GM19395 (cell line): ENCODE measurements around the gene ABLIM3.

ENCODE experiments used
- ATAC-seq: cut with Tn5 transposase; IDR thresholded peaks from one replicate; pipeline ENCODE4 v1.9.1; 2021; ENCODE audit warnings: mild to moderate bottlenecking, moderate library complexity; ENCODE audit not compliant: unreplicated experiment

ABLIM3 gene

DNA sequence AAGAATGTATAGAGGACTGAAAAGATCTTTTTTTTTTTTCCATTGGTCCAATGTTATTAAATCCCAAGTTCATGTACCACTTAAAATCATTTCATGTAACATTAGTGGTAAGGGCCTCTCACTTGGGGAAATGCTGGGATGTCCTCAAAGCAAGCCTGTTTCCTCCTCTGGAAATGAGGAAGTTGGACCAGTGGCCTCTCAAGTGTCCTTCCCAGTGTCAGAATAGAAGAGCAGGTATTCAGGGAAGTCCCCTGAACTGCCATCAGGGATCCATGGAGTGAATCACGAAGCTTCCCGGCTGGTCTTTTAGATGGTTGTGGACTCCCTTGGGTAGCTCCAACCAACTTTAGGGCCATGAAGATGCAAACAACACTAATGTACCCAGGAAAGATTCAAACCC, 75.2 kb downstream of the ABLIM3 start:
- no peak for ATAC-seq

DNA sequence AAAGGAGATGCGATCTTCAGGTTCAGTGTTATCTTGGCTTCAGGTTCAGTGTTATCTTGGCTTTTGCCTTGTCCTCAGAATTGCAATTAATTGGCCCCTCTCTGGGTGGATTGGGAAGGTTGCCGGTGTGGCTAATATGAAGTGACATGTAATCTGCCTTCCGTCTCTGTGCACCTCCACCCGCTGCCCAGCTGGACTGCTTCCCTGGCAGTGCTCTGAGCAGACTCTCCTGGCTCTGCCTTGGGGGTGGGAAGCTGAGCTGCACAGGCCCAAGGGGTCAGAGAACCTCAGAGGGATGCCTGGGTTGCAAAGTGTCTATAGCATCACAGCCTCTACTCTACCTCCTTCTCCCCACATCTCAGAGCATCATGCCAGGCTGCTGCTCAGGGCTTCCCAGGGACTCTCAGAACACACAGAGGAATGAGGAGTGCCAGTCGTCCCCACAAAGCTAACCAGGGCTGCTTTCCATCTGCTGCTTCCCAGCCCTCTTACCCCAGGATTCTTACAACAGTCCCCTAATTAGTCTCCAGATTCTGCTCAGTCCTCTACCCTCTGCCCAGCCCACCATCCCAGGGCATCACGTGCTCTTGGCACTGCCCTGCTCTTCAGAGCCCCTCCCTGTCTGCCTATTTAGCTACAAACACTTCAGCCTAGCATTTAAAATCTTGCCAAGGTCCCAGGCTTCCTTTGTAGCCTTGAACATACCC, 76.0 kb downstream of the ABLIM3 start:
- ATAC-seq, result no peak

DNA sequence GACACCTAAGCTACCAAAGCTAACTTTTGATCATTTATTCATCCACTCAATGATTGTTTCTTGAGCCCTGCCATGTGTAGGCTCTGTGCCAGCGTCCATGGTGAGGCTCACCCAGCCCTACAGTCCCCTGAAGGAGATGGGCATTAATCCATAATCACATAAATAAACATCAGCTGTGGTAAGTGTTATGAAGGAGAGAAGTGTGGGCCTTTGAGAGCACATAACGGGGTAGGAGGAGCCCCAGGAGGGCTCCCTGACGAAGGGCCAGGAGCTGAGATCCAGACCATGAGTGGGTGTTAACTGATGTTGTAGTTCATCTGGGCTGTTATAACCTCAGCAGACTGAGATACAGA, 76.5 kb downstream of the ABLIM3 start:
- ATAC-seq, result no peak

DNA sequence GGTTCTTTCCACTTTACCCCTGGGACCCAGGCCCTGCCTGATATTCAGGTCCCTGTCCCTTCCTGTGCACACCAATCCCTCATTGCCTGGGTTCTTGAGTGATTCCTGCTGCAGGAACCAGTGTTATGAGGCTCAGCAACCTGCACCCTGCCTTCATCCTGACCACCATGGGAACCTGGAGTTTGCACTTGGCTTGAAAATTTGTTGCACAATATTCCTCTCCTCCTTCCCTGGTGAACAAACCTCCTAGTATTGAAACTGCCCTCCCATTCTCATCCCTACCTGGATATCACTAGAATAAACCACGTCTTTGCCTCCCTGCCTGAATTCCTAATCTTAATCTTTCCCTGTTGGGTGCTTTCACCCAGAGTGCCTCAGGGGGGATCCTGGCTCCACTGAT, 78.3 kb downstream of the ABLIM3 start:
- no peak for ATAC-seq

DNA sequence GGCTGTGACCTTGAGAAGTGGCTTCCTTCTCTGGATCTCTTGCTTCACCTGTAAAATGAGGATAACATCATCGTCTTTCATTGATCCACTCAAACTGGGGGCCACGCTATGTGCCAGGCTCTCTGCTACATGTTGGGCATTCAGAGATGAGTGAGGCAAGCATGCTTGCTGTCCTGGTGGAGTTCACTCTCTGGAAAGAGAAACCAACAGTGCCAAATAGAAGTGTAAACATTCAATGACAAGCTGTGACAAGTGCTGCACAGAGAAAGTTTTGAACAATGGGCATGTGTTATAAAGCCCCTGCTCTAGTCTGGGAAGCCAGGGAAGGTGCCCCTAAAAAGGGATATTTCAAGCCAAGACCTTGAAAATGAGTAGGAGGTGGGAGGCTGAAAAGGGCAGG, 79.5 kb downstream of the ABLIM3 start:
- no peak for ATAC-seq

DNA sequence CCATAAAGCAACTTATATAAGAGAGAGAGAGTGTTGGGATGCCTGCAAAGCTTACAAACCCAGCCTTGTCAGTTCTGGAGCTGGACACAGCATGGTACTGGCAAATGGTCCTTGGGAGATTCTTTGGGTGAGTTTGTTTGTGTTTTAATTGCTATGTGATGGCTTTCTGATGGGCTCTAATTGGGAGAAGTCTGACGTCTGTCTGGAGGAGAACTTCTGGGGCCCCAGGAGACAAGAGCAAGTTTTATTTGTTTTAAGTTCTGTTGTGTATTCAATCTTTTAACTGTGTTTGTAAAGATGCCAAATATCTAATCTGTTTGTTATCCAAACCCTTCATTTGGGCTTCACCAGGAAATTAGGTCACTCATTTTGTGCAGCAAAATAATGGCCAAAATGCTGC, 80.0 kb downstream of the ABLIM3 start:
- no peak for ATAC-seq

DNA sequence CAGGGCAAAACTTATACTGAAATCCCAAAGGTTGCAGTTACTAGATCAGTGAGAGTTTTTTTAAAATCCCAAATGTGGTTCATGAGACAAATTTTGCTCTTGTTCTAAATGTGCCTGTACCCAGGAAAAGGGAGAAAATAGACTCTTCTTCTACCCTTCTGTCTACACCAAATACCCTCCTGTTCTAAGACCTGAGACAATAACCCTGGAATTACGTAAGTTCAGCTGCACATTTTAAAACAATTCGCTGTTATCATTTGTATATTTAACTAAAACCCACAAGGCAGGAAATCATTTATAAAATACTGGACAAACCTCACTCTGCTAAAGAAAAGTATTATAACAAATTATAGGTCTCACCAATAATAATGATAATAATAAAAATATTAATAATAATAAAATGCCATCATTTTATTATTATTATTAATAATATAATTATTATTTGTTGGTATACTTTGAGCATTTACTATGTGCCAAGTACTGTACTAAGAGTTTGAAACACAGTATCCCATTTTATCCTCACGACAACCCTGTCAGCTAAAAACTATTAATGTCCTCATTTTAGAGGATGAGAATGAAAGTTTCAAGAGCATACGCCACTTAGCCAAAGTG, 80.5 kb downstream of the ABLIM3 start:
- ATAC-seq, result no peak

DNA sequence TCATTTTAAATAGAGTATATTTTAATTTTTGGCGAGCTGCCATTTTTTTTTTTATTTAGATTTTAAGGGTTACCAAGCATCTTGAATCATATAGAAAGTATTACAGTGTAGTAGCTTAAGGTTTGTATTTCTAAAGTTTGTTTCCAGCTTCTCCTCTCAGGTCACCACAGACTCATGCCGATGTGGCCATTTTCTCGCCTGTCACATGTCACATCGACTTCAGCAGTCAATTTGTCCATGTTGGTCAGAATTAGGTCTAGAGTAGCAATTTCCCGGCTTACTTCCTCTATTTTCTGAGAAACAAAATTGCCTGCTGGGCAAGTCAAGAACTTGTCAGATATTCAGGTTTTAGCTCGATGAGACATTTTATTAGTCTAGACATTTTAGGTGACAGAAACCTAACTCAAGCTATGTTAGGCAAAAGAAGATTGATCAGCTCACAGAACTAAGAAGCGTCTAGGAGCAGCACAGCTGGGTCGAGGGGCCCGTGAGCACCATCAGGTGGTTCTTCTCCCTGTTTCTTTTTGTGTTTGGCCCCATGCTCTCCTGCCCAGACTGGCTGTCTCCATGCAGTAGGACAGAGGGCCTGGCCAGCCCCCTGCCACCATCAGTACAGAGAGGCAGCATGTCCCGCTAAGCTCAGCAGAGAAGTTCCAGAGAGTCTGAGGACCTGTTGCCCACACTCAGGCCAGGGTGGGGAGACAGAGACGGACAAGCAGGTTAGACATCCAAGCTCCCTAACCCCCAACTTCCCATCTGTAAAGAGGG, 82.0 kb downstream of the ABLIM3 start:
- no peak for ATAC-seq

DNA sequence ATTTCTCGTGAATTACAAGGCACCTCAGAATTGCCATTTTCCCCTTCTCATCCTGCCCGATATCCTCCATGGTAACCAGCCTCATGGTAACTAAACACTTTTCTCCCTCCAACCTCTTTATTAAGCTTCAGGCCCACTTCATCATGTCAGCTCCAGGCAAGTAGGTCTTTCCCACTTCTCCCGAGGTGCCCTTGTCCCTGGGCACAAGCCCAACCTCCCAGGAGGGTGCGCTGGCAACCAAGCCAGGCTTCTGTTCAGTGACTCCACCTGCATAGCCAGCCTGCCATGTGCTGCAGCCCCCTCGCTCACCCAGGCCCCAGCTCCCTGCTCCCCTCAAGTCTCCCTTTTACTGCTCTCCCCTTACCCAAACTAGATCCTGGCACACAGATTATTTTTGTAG, 83.0 kb downstream of the ABLIM3 start:
- no peak for ATAC-seq

DNA sequence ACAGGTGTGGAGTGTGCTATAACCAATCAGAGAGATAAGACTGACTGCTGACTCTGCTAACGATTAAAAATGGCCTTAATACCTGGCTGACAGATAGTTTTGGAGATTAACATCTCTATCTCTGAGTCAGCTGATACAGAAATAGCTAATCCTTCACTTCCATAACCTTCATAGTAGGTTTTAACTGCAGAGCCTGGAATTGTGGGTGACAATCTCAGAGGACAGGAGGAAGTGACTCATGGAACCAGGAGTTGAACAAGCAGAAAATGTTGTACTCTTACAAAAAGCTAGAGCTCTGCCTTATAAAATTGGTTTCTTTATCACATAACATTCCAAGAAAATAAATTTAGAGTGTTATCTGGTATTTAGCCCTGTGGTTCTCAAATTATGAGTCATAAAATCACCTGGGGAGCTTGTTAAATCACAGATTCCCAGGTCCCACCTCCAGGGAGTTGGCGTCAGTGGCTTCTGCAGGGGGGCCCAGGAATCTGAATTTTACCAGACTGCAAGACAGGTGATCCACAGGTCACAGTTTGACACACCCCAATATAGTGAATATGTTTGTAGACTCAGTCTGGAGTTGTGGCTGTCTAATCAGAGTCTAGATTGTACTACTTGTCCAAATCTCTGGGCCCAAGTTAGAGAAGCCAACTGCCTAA, 86.0 kb downstream of the ABLIM3 start:
- ATAC-seq, result no peak

DNA sequence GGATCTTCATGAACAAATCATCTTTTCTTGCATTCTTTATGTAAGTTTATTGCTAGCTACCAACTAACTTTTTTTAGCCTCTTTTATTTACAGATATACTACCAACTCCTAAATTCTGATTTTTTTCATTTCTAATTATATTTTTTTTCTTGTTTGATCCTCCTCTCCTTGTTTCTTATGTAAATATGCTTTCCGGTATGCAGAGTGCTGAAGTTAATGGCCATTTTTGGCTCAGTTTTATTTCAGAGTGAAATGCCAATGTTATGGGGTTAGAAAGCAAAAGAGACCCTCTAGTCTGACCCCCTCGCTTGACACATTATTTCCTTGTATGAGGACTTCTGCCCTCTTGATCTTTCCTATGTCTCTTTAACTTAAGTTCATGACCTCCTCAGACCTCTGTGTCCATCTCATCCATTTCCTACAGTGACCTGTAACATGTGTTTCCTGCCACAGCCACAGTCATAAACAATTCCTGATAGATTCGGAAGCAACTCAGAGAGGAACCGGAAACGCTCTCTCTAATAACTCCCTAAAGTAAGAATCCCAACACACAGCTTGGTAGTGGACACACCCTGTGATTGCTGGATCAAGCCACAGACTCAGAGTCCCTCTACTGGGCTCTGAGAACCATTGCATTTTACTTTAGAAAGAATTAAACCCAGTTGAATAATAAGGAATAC, 87.5 kb downstream of the ABLIM3 start:
- ATAC-seq, result no peak

DNA sequence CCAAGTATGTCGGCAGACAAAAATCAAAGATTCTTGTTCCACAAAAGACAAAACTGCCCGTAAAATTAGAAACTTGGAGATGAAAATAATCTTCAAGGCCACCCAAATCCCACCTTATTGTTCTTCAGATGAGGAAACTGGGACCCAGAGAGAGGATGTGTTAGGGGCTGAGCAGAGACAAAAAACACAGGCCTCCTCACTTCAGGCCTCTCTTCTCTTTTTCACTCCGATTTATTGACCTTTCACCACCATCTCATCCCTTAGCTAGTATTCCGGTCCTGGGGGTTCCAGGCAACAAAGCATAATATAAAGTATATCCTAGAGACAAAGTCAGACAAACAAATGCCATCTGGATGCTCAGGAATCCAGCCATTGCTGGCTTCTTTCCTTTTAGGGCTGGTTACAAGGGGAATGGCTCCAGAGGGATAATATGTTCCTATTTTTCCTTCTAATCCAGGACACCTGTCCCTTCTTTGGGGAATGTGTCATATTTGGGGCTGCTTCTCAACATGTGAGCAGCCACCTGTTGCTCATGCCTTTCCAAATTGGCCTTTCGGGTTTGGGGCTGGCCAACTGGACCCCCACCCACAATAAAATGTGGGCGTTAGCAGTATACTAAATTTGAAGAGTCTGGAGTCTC, 88.1 kb downstream of the ABLIM3 start:
- no peak for ATAC-seq

DNA sequence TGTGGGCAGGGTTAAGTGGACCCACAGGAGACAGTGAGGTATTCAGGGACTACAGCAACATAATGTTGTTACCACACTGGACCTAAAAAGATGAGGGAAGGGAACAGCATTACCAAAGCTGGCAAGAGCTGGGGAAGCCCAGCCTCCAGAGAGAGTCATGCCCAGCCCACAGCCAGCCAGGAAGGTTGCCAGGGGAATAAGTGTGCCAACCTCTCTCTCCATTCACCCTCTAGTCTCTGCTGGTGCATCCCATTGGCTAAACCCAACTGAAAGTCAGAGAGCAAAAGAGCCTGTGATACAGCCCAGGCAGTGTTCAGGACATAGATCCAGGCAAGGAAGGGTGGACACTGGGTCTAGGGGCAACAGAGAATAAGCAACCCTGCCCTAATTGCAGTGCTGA, 94.5 kb downstream of the ABLIM3 start:
- no peak for ATAC-seq

DNA sequence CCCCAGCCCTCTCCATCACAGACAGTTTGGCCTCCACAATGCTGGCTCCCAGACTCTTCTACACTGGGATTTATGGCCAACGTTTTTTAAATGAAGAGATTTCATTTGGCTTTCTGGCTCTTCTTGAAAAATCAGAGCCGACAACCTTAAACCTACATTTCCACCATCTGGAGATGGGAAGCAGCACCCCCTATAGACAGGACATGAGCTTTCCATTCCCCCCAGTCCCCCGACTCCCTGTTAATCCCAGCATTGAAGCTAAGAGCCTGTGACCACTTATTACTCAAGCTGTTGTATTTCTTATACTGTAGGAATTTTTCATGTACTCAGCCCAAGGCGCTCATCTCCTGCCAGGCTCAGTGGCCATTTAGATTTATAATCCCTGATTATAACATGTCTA, 96.4 kb downstream of the ABLIM3 start:
- no peak for ATAC-seq

DNA sequence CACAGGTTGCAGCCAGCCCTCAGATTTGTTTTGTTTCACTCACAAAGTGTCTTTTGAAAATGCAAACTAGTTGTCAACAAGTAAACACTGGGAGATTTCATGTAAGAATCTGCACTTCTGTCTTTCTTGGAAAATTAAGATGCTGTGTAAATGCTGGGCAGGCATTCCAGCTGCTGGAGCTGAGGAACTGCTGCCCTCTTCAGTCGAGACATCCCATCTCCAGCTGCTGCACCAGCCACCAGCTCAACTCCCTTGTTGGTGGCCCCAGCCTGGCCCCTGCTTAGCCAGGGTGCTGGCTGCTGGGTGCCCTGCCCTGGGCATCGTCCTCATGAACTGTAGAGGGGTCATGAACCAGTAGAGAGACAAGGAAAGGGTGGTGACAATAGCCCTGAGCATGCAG, 97.2 kb downstream of the ABLIM3 start:
- no peak for ATAC-seq

DNA sequence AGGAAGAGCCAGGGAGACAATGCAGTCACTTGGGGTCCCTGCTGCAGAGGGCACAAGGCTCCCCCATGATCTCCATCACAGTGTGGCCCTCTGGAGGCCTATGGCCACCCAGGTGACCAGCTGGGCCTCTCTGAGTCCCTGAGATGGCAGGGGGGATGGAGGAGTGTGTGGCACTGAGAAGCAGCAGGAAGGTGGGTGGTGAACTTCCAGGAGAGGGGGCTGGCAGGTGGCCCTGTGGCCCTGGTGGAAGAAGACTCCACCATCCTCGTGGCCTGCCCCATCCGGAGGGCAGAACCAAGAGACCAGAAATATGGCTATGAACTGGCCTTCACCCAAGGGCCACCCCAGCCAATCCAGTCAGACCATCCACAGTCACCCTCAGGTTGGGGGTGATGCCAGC, 98.6 kb downstream of the ABLIM3 start:
- no peak for ATAC-seq

DNA sequence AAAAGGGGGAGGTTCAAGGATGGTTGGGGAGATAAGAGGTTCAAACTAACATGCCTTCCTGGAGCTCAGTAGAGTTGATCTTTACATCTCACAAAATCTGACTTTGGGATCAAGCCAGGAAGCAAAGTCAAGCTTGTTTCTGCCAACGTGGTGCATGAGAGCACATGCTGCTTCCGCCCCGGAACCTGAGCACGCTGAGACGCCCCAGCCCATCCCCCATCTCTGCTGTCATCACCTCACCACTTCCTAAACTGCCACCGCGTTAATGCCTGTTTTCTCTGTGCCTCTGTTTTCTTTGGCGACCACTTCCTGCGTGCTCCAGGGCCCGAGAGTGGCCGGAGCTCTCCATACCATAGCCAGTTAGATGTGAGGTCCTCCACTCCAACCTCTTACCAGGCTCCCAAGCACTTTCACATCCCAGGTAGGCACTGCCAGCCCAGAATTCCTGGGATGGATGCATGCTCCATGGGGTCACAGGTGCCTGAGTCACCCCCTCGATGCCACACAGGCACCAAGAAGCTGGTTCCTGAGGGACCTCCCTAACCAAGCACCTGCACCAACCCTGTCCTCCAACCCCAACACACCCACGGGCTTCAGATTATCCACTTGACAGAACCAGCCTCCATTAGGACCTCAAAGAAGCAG, 99.2 kb downstream of the ABLIM3 start:
- peak; percentile 80 for ATAC-seq

DNA sequence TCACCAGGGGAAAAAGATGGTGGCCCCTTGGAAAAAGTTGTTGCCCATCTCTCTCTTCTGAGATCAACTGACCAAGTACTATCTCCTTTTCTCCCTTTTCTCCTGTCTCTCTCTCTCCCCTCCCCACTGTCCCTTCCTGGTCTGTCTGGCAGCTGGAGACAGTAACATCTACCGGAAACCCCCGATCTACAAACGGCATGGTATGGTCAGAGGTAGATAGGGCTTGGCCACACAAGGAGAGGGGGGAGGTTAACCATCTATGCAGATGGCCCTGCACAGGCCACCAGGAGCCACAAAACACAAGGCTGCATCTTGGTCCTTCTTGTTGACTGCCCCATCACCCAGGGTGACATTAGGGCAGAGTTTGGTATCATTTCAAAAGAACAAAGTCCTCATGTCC, 101.0 kb downstream of the ABLIM3 start:
- no peak for ATAC-seq

DNA sequence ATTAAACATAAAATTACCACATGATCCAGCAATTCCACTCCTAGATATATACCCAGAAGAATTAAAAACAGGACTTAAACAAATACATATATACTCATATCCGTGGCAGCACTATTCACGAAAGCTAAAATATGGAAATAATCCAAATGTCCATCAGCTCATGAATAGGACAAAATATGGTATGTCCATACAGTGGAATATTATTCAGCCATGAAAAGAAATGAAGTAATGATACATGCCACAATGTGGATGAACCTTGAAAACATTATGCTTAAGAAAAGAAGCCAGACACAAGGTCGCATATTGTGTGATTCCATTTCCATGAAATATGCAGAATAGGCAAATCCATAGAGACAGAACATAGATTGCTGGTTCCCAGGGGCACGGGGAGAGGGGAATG, 105.6 kb downstream of the ABLIM3 start:
- ATAC-seq, result no peak

DNA sequence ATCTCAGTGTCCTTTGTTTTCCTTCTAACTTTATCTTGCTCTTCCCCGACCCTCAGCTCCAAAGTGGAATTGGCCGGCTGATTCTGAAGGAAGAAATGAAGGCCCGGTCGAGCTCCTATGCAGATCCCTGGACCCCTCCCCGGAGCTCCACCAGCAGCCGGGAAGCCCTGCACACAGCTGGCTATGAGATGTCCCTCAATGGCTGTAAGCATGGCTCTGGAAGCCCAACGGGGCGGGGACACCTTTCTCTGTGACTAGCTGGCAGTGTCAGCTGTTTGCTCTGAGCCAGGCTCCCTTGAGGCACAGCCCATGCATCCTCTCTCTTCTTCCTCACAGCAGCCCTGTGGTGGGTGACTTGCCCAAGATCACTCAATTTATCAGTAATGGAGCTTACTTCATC, 106.4 kb downstream of the ABLIM3 start:
- ATAC-seq, result no peak
